Transverse colon (tissue), 4 donors: ENCODE results near the gene AASDH. TPM values are rescaled to one million over a fixed set of nuclear protein-coding genes. Genes with fewer than 3 reads are reported as not detected.
A peak's percentile ranks its signal among the peaks of the same experiment; 100 is the strongest.

Source experiments
- DNase-seq: peaks from one replicate; pipeline ENCODE4 v3.0.0-alpha.2; 2019
- H3K27ac ChIP-seq, 4 donors: fragments of 200-600 bp; sonication (generic); 2 replicates each; pipeline ENCODE4 v1.5.1; 2016 to 2018; ENCODE audit warnings: inconsistent platforms in 4 of 4
- H3K27me3 ChIP-seq: fragments of 200-600 bp; sonication (generic); 2 replicates; pipeline ENCODE4 v1.5.1; 2017; ENCODE audit warnings: inconsistent platforms
- H3K36me3 ChIP-seq, 4 donors: fragments of 200-600 bp; sonication (generic); 2 replicates each; pipeline ENCODE4 v1.5.1; 2017 to 2019; ENCODE audit warnings: inconsistent platforms in 4 of 4
- H3K4me1 ChIP-seq, 4 donors: fragments of 200-600 bp; sonication (generic); 2 replicates each; pipeline ENCODE4 v1.5.1; 2017 to 2020; ENCODE audit warnings: inconsistent platforms in 4 of 4
- H3K4me3 ChIP-seq, 4 donors: fragments of 200-600 bp; sonication (generic); 1 replicate in 1 of 4; 2 replicates in 3 of 4; pipeline versions ENCODE4 v1.5.1 to v1.6.1; 2017 to 2019; ENCODE audit warnings: inconsistent platforms in 4 of 4
- H3K9me3 ChIP-seq, 2 donors: fragments of 200-600 bp; sonication (generic); 2 replicates each; pipeline ENCODE4 v1.5.1; 2017 to 2019; ENCODE audit warnings: inconsistent platforms in 2 of 2
- EP300 ChIP-seq: sonication (generic); formaldehyde crosslinking; IDR thresholded peaks from one replicate; pipeline ENCODE4 v1.6.1; 2017; ENCODE audit warnings: antibody characterized with exemption, low read depth
- POLR2A ChIP-seq: fragments of 450-650 bp; IDR thresholded peaks from one replicate; pipeline ENCODE4 v1.6.1; 2016; ENCODE audit warnings: antibody characterized with exemption, mild to moderate bottlenecking, moderate library complexity
- POLR2AphosphoS5 ChIP-seq, 3 donors: sonication (generic); formaldehyde crosslinking; IDR thresholded peaks; one replicate each; pipeline ENCODE4 v1.6.1; 2016; ENCODE audit warnings: antibody characterized with exemption in 3 of 3
- WGBS, 2 donors: methylation state at CpG; one replicate each; pipeline ENCODE4 v1.1.5; 2018; ENCODE audit warnings: low coverage in 1 of 2; 5-methylcytosine and 5-hydroxymethylcytosine counted together
- in situ Hi-C, 4 donors: fragments of 200-750 bp; cut with MboI; loops; one replicate each; pipeline versions ENCODE4 v1.15.0 to v1.15.1; 2017; ENCODE audit warnings: low sequenced_read_pairs in 3 of 4, low pct_ligation_motif_present in 1 of 4, low pct_unique_long_range_greater_than_20kb in 1 of 4
- intact Hi-C: fragments of 100-400 bp; cut with DNase I; formaldehyde crosslinking; loops from one replicate; pipeline ENCODE4 v1.15.1; 2023; ENCODE audit warnings: low total_unique reads
- total RNA-seq, 4 donors: library from RNA; depleted of rRNA; stranded (reverse); fragments of >200 nt; gene quantifications; one replicate each; pipeline ENCODE4 v1.1.0, GENCODE V29; 2016
- TF ChIP-seq, protein P1 (sequence below), 5 experiments: fragments of 200-600 bp in 3 of 5; fragments of 450-650 bp in 2 of 5; sonication (generic) in 3 of 5; IDR thresholded peaks; 1 replicate in 2 of 5; 2 replicates in 3 of 5; pipeline ENCODE4 v1.5.1; 2016 to 2017; ENCODE audit warnings: antibody characterized with exemption in 5 of 5, inconsistent platforms in 3 of 5, mild to moderate bottlenecking in 2 of 5, moderate library complexity in 1 of 5

Gene AASDH
- total RNA-seq, 4 donors from 2014 or later, result 5.0 to 12.3 (median 7.6) TPM

DNA sequence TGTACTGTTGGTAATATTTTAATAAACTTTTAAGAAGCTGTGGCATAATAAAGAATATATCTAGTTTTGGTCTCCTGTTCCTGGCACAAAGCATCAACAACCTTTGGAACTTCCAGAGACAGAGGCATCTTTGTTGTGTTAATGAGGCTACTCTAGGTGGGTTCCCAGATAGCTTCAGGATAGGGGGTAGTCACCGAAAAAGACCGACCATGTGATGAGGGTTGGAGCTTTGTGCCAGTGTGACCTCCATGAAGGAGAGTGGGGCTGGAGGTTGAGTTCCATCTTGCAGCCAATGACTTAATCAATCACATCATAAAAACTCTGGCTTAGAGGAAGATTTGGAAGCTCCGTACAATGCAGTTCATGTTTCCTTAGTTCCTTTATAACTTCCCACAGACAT is 38.2 kb upstream of the AASDH start:
- H3K27me3 ChIP-seq, result no peaks in the 10 kb centered on the region
- no peak overlapping the region for H3K27ac ChIP-seq
- no peaks in the 10 kb centered on the region for H3K4me1 ChIP-seq
- no peaks in the 10 kb centered on the region for H3K36me3 ChIP-seq
- no peak for DNase-seq
- intact Hi-C loops, result no loop called here
- H3K4me3 ChIP-seq, result no peak overlapping the region
- H3K9me3 ChIP-seq, result no peaks in the 10 kb centered on the region
- in situ Hi-C loops, result loop anchor here in 1 of 4 donors (10.0 kb wide), 1 partner anchor 379 kb away; no protein-coding TSS in a partner anchor
- TF ChIP-seq, protein P1, sequence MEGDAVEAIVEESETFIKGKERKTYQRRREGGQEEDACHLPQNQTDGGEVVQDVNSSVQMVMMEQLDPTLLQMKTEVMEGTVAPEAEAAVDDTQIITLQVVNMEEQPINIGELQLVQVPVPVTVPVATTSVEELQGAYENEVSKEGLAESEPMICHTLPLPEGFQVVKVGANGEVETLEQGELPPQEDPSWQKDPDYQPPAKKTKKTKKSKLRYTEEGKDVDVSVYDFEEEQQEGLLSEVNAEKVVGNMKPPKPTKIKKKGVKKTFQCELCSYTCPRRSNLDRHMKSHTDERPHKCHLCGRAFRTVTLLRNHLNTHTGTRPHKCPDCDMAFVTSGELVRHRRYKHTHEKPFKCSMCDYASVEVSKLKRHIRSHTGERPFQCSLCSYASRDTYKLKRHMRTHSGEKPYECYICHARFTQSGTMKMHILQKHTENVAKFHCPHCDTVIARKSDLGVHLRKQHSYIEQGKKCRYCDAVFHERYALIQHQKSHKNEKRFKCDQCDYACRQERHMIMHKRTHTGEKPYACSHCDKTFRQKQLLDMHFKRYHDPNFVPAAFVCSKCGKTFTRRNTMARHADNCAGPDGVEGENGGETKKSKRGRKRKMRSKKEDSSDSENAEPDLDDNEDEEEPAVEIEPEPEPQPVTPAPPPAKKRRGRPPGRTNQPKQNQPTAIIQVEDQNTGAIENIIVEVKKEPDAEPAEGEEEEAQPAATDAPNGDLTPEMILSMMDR (IDR thresholded peaks at IDR 0.05), result no peak
- TF ChIP-seq POLR2A (no peak), POLR2AphosphoS5 (IDR thresholded peaks at IDR 0.05) (no peak), EP300 (no peak)
- 88 to 90% methylated on average over 3 of the region's 3 CpGs for WGBS, 2 donors

GRCh38 chr4:56424697-56425514 is 37.6 kb upstream of the AASDH start:
- no peak overlapping the region for H3K27ac ChIP-seq
- no peaks in the 10 kb centered on the region for H3K36me3 ChIP-seq
- H3K4me1 ChIP-seq, result no peaks in the 10 kb centered on the region
- intact Hi-C loops, result no loop called here
- no peak overlapping the region for H3K4me3 ChIP-seq
- peak; percentile 13 for DNase-seq
- TF ChIP-seq, protein P1 (IDR thresholded peaks at IDR 0.05), result peak; percentile 57 to 71 (median 66)
- TF ChIP-seq EP300, result no peak
- in situ Hi-C loops, result loop anchor here in 1 of 4 donors (10.0 kb wide), 1 partner anchor 380 kb away; no protein-coding TSS in a partner anchor
- WGBS, 2 donors, result 59% methylated on average over 5 of the region's 5 CpGs
- H3K27me3 ChIP-seq, result no peaks in the 10 kb centered on the region
- no peaks in the 10 kb centered on the region for H3K9me3 ChIP-seq

- Histone ChIP-seq H3K4me3 (no peak overlapping the region), H3K4me1 (no peaks in the 10 kb centered on the region), H3K9me3 (no peaks in the 10 kb centered on the region), H3K27ac (no peak overlapping the region), H3K36me3 (no peaks in the 10 kb centered on the region), H3K27me3 (no peaks in the 10 kb centered on the region)
- TF ChIP-seq POLR2A (no peak), POLR2AphosphoS5 (IDR thresholded peaks at IDR 0.05) (no peak), EP300 (no peak)
- TF ChIP-seq, protein P1 (IDR thresholded peaks at IDR 0.05), result no peak
- in situ Hi-C loops, result loop anchor here in 1 of 4 donors (10.0 kb wide), 1 partner anchor 381 kb away; no protein-coding TSS in a partner anchor
- no peak for DNase-seq
- intact Hi-C loops, result no loop called here
- 90 to 100% methylated on average over 5 of the region's 5 CpGs for WGBS, 2 donors
Observed at GRCh38 chr4:56424176-56424575, 36.9 kb upstream of the AASDH start.

GRCh38 chr4:56417396-56417795 is 30.1 kb upstream of the AASDH start:
- in situ Hi-C loops, result no loop called here
- WGBS, 2 donors, result 88 to 96% methylated on average over 3 of the region's 3 CpGs

More at GRCh38 chr4:56417396-56417795, 30.1 kb upstream of the AASDH start:
- Histone ChIP-seq H3K27ac (no peak overlapping the region), H3K4me3 (no peak overlapping the region), H3K9me3 (no peaks in the 10 kb centered on the region), H3K27me3 (no peaks in the 10 kb centered on the region), H3K36me3 (no peaks in the 10 kb centered on the region), H3K4me1 (peaks cover 0 to 6% (median 0%) of the 10 kb centered on the region in 4 donors)
- DNase-seq, result no peak
- intact Hi-C loops, result no loop called here
- TF ChIP-seq EP300 (no peak), POLR2AphosphoS5 (IDR thresholded peaks at IDR 0.05) (no peak), POLR2A (no peak)
- TF ChIP-seq, protein P1 (IDR thresholded peaks at IDR 0.05), result no peak
